DND-41 (cell line): ENCODE measurements around the gene PM20D2.
"Not testable (repeated sequence)": the region's sequence is repeated elsewhere in the genome, so short reads cannot be mapped to it uniquely, and the experiment has no call there.

ENCODE experiments used
- ATAC-seq: fragments of 200-7000 bp; cut with Tn5 transposase; 3 replicates; pipeline ENCODE4 v1.9.1; 2021; ENCODE audit warnings: low read depth; ENCODE audit not compliant: insufficient read depth
- DNase-seq: peaks from one replicate; pipeline ENCODE4 v3.0.0-alpha.2; 2020
- H2AFZ ChIP-seq: 2 replicates; pipeline ENCODE4 v1.6.0; 2012; ENCODE audit warnings: low read depth, low read length
- H3K27ac ChIP-seq: 2 replicates; pipeline ENCODE4 v1.5.1; 2012; ENCODE audit warnings: low read length, inconsistent platforms
- H3K27me3 ChIP-seq: fragments of 200-600 bp; sonication (generic); 2 replicates; pipeline ENCODE4 v1.6.0; 2012; ENCODE audit warnings: low read length, mild to moderate bottlenecking, inconsistent platforms; ENCODE audit not compliant: insufficient read depth, poor library complexity
- H3K36me3 ChIP-seq: 2 replicates; pipeline ENCODE4 v1.5.1; 2012; ENCODE audit warnings: low read length, inconsistent platforms; ENCODE audit not compliant: insufficient read depth
- H3K4me1 ChIP-seq: 2 replicates; pipeline ENCODE4 v1.5.1; 2012; ENCODE audit warnings: mild to moderate bottlenecking, low read length; ENCODE audit not compliant: insufficient read depth
- H3K4me2 ChIP-seq: 2 replicates; pipeline ENCODE4 v1.6.0; 2012; ENCODE audit warnings: mild to moderate bottlenecking, moderate library complexity, low read length, inconsistent platforms; ENCODE audit not compliant: insufficient read depth
- H3K4me3 ChIP-seq, 2 experiments: fragments of 200-600 bp in 1 of 2; shearing (Covaris generic) in 1 of 2; 2 replicates each; pipeline ENCODE4 v1.5.1; 2012 to 2016; ENCODE audit warnings: inconsistent platforms in 2 of 2, low read length in 2 of 2, mild to moderate bottlenecking in 2 of 2, low read depth in 1 of 2, moderate library complexity in 1 of 2
- H3K79me2 ChIP-seq: 2 replicates; pipeline ENCODE4 v1.6.0; 2012; ENCODE audit warnings: low read length, inconsistent platforms; ENCODE audit not compliant: insufficient read depth
- H3K9ac ChIP-seq: 2 replicates; pipeline ENCODE4 v1.6.0; 2012; ENCODE audit warnings: low read depth, mild to moderate bottlenecking, inconsistent platforms, low read length, moderate library complexity
- H3K9me3 ChIP-seq: 2 replicates; pipeline ENCODE4 v1.5.1; 2012; ENCODE audit warnings: low read length, moderate library complexity, mild to moderate bottlenecking, inconsistent platforms; ENCODE audit not compliant: insufficient read depth, severe bottlenecking
- H4K20me1 ChIP-seq: 2 replicates; pipeline ENCODE4 v1.6.0; 2012; ENCODE audit warnings: low read length; ENCODE audit not compliant: insufficient read depth
- CTCF ChIP-seq: IDR thresholded peaks from 2 replicates; pipeline ENCODE4 v1.5.1; 2012; ENCODE audit warnings: borderline replicate concordance, low read length, moderate library complexity, mild to moderate bottlenecking; ENCODE audit not compliant: poor library complexity, severe bottlenecking; ENCODE audit errors: extremely low read depth
- EZH2 ChIP-seq: IDR thresholded peaks from 3 replicates; pipeline ENCODE4 v1.6.1; 2012; ENCODE audit warnings: borderline replicate concordance, low read depth, mild to moderate bottlenecking, moderate library complexity, low read length, inconsistent platforms; ENCODE audit not compliant: severe bottlenecking

The PM20D2 gene

GRCh38 chr6:89118931-89119330 is 26.9 kb upstream of the PM20D2 start:
- H3K27ac ChIP-seq: no peak overlapping the region
- no peak overlapping the region for H3K9ac ChIP-seq
- TF ChIP-seq EZH2: no peak
- no peak for TF ChIP-seq CTCF
- H4K20me1 ChIP-seq: no peaks in the 10 kb centered on the region
- H3K4me2 ChIP-seq: no peak overlapping the region
- H3K36me3 ChIP-seq: no peaks in the 10 kb centered on the region
- no peaks in the 10 kb centered on the region for H3K27me3 ChIP-seq
- no peaks in the 10 kb centered on the region for H3K4me1 ChIP-seq
- ATAC-seq: peak; percentile 50; the same call in 2 of the 3 replicates
- no peak for DNase-seq
- no peak overlapping the region for H2AFZ ChIP-seq
- H3K79me2 ChIP-seq: no peaks in the 10 kb centered on the region
- H3K4me3 ChIP-seq: no peak overlapping the region
- H3K9me3 ChIP-seq: no peaks in the 10 kb centered on the region

DNA sequence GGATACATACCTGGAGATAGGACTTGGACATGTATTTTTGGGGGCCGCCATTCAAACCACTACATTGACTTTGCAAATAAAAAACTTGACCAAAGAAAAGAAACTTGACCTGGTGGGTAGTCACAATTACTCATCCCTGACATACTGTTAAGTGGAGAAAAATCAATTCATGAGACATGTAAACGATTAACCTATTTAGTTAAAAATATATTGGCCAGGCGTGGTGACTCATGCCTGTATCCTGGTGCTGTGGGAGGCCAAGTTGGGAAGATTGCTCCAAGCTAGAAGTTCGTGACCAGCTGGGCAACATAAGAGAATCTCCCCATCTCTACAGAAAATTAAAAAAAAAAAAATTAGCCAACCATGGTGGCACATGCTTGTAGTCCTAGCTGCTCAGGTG is 25.5 kb upstream of the PM20D2 start:
- Histone ChIP-seq H3K4me3 (no peak overlapping the region), H3K4me1 (no peaks in the 10 kb centered on the region), H3K27ac (no peak overlapping the region), H3K9me3 (no peaks in the 10 kb centered on the region), H4K20me1 (no peaks in the 10 kb centered on the region), H3K36me3 (no peaks in the 10 kb centered on the region), H3K4me2 (no peak overlapping the region), H3K27me3 (no peaks in the 10 kb centered on the region), H3K79me2 (no peaks in the 10 kb centered on the region), H2AFZ (no peak overlapping the region), H3K9ac (no peak overlapping the region)
- ATAC-seq: no peak
- DNase-seq: no peak
- TF ChIP-seq CTCF: no peak
- TF ChIP-seq EZH2: no peak

GRCh38 chr6:89121934-89122333 is 23.9 kb upstream of the PM20D2 start:
- Histone ChIP-seq H3K4me3 (no peak overlapping the region), H3K9me3 (no peaks in the 10 kb centered on the region), H3K27ac (no peak overlapping the region), H3K4me2 (no peak overlapping the region), H4K20me1 (no peaks in the 10 kb centered on the region), H3K36me3 (no peaks in the 10 kb centered on the region), H3K79me2 (no peaks in the 10 kb centered on the region), H3K9ac (no peak overlapping the region), H2AFZ (no peak overlapping the region), H3K27me3 (no peaks in the 10 kb centered on the region), H3K4me1 (no peaks in the 10 kb centered on the region)
- TF ChIP-seq EZH2 (no peak), CTCF (no peak)
- DNase-seq (no peak), ATAC-seq (no peak)

GRCh38 chr6:89122625-89123024 is 23.2 kb upstream of the PM20D2 start:
- Histone ChIP-seq H3K27ac (no peak overlapping the region), H3K9ac (no peak overlapping the region), H3K4me3 (no peak overlapping the region), H3K27me3 (no peaks in the 10 kb centered on the region), H2AFZ (no peak overlapping the region), H3K79me2 (no peaks in the 10 kb centered on the region), H3K4me2 (no peak overlapping the region), H4K20me1 (no peaks in the 10 kb centered on the region), H3K4me1 (no peaks in the 10 kb centered on the region), H3K9me3 (no peaks in the 10 kb centered on the region), H3K36me3 (no peaks in the 10 kb centered on the region)
- peak; percentile 74; the same call in 2 of the 3 replicates for ATAC-seq
- DNase-seq: no peak
- TF ChIP-seq EZH2 (no peak), CTCF (peak; percentile 53)

GRCh38 chr6:89128256-89128671 is 17.6 kb upstream of the PM20D2 start:
- DNase-seq, ATAC-seq: not testable (repeated sequence)

More at GRCh38 chr6:89128256-89128671, 17.6 kb upstream of the PM20D2 start:
- not testable (repeated sequence) for H3K9me3 ChIP-seq, H3K4me1 ChIP-seq, H3K4me3 ChIP-seq, H3K9ac ChIP-seq, H3K27me3 ChIP-seq, H2AFZ ChIP-seq, H3K4me2 ChIP-seq, H3K36me3 ChIP-seq, H3K27ac ChIP-seq, H4K20me1 ChIP-seq, H3K79me2 ChIP-seq
